AML-193 (cell line): ENCODE data around the gene VAMP8.
"Not testable (repeated sequence)": the region's sequence is repeated elsewhere in the genome, so short reads cannot be mapped to it uniquely, and the experiment has no call there.

Experiments used
- DNase-seq, 2 experiments: peaks; one replicate each; lab custom pipeline; 2025; lab: John Stamatoyannopoulos, UW

Gene VAMP8

GRCh38 chr2:85598594-85599340, 21.4 kb downstream of the VAMP8 start:
- DNase-seq: no peak

DNA sequence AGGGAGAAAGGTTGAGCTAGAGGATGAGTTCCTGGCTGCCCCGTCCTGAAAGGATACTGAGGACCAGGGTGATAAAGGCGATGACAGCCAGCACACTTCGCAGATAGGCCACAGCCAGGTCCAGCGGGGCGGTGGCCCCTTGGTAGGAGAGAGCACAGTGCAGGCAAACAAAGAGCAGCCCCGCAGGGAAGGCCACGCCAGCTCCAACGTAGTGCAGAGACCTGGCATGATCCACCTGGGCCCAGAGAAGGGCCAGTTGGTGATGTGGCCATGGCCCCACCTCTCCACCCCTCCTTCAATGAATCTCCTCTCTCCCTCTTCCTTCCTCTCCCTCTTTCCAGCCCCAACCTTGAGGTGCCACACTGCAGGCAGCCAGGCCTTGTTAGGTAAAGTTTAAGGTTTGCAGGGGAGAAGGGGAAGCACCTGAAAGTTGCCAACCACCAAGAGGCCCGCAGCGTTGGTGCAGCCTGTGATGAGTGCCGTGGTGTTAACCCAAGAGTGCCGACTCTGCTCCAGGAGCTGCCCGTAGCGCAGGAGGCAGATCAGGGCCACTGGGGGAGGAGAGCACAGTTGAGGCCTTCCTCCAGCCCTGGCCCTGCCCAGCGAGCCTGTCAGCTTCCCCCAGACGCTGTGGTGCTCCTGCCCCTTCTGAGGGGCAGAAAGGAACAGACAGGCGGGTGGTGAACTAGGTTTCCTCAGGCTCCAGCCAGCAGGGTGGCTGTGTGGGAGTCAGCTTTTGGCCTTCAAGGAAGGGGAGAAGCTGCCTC, 22.3 kb downstream of the VAMP8 start:
- DNase-seq: no peak

DNA sequence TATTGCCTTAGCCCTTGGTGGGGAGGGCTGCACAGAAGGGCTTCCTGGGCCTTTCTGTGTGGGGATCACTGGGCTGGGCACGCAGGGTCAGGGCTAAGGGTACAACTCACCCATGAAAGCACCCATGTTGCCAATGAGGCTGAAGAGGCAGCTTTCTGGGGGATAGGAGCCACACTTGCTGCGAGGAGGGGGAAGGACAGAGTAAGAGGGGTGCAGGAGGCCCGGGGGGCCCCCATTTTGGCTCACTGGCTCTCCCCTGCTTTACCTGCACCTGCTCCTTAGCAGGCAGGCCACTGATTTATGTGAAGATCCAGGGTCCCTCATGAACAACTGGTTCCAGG, 22.8 kb downstream of the VAMP8 start:
- no peak for DNase-seq

- no peak for DNase-seq
Measured at GRCh38 chr2:85600951-85601770, 23.8 kb downstream of the VAMP8 start.

GRCh38 chr2:85601771-85602475, 24.5 kb downstream of the VAMP8 start:
- no peak for DNase-seq

- DNase-seq: peak; percentile 79 to 85
Measured at GRCh38 chr2:85602476-85603234, 25.3 kb downstream of the VAMP8 start, which contains the start of gene TMEM150A. Gene TMEM150A (minus strand): TSS chr2:85602698. CDS start chr2:85601948, 750 bp downstream.

DNA sequence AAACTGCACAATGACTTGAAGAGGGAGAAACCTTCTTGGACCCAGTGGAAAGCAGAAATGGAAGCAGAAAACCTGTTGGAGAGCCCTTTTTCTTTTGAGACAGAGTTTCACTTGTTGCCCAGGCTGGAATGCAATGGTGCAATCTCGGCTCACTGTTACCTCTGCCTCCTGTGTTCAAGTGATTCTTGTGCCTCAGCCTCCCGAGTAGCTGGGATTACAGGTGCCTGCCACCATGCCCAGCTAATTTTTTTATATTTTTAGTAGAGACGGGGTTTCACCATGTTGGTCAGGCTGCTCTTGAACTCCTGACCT, 26.7 kb downstream of the VAMP8 start:
- DNase-seq: not testable (repeated sequence)

- no peak for DNase-seq
Measured at GRCh38 chr2:85604568-85605339, 27.4 kb downstream of the VAMP8 start.

DNA sequence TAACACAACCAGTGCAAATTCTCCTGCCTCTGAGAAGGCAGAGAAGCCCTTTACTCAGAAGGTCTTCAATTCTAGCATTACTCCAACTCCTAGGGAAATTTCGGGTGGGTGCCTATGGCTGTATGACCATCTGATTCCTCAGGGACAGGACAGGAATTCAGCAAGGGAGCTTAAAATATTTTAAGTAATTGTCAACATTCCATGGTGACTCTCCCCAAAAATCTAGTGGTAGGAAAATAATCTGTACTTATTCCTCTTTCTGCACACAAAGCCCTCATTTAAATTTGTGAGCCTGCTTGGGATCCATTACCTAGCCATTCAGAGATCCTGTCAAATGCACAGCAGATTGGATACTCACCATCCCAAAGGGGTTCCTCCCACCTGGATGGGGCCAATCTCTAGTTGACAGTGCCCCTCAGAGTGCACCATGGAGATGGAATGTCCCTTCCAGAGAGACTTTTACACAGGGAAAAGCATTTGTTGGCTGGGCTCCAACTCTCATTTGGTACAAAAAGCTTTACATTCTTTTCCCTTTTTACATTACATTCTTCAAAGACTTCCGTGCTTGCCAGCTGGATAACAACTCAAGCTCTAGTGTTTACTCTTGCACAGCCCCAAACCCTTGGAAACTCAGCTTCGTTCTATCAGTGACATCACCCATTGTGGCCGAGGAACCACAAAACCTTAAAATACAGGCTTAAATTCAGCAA, 28.2 kb downstream of the VAMP8 start:
- no peak for DNase-seq

DNA sequence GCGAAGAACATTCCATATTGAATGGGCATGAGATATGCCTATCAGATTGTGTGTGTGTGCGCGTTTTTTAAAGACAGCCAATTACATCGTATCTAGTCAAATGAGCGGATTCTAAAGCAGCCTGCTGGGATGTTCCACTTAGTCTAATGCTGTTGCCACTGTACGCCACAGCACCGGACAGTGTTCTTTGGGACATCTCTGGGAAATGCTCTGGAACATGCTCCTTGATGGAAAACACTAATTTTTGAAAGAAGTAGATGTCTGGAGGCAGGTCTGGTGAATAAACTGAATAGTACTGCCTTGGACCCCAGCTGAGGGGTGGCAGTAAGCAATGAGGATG, 28.7 kb downstream of the VAMP8 start:
- no peak for DNase-seq

DNA sequence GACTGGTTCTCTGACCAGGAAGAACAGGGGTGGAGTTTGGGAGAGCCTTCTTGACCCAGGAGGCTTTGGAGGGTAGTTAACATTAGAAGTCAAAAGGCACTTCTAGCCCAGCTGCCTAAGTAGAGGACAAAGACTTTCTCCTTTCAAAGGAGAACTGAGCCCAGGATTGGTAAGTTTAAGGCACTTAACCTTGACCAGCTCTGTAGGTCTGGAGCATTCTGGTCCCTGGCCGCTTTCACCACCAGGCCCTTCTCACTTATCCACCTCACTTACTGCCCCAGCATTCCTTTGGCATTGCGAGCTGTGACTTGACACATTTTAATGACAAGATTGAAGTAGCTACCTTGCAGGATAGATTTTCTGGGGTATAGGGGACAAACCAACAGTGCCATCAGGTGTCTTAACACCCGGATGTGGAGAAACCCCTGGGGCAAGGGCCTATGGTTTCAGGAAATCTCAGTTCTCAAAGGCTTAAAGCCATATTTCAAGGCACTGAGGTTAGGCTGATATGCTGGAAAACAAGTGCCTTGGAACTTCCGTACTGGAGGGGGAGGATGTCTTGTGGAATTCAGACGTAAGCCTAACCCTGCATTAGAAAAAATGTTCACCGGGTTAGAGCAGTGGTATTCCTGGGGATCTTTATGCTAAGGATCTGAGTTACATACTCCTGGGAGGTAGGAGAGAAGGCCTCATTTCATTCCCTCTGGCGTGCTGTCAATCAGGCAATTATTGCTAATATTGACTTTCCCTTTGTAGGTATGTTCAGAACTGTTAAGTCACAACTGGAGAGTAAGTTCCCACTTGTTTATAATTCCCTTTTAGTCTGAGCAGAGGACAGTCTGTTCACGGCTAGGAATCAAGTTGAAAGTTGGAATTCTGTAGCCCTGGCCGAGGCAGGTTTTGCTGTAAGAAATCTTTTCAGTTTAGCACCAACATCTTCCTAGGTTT, 30.2 kb downstream of the VAMP8 start:
- no peak for DNase-seq

DNA sequence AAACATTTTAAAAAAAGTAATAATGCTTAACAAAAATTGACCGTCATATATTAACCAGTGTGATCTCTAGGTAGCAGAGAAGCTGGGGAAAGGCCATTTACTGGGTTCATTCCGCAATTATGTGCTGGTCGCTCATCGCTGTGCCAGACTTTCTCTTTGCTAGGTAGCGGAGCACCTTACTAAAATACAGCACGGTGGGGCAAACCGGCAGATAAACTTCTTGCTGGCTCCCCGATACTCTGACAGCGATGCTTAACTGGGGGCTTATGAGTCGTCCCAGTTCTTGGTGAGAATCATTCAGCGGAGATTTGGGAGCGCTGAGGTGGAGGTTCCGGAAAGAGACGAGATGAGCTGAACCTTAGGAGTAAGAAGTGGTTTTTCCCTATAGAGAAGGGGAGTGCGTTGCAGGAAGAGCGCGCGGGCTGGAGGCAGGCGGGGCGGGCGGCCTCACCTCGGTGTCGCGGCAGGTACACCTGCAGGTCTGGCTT, 33.9 kb downstream of the VAMP8 start:
- DNase-seq: no peak

DNA sequence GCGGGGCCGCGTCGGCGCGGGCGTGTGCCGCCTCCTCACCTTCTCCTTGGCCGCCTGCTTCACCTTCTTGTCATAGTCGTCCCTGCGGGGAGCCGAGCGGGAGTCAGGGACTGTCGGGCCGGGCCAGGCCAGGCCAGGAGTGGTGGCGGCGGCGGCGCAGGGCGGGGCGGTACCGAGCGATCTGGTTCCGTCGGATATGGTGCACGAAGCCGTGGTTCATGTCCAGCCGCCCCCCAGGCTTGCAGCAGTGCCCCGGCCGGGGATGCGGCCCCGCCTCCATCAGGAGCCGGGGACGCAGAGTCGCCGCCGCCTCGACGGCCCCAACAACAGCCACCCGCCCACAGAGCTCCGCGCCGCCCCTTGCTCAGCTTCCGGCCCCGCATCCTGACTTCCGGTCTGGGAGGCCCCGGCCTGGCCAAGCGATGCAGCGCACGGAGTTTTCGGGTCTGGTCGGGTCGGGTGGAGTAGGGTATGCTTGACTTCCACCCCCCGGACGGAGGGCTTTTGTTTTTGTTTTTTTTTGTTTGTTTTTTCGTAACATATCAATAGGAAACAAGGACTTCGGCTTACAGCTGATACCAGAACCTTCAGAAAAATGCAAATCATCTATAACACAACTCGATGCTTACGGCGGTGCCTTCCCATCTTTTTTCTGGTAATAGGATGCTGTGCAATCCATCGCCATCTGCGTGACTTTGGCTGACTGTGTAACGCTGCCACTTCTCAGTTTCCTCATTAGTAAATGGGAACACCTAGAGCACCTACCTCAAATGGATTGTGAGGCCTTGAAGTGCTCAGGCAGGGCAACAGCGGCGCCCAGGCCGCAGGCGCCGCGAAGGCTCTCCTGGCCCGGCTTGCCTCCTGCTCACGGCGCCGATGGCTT, 34.6 kb downstream of the VAMP8 start, which contains the start of gene C2orf68:
Gene C2orf68 (minus strand): TSS at position 362 of the 883 bp plus-strand sequence. CDS start 82 bp downstream, at position 280.
- DNase-seq: peak; percentile 77 to 78

DNA sequence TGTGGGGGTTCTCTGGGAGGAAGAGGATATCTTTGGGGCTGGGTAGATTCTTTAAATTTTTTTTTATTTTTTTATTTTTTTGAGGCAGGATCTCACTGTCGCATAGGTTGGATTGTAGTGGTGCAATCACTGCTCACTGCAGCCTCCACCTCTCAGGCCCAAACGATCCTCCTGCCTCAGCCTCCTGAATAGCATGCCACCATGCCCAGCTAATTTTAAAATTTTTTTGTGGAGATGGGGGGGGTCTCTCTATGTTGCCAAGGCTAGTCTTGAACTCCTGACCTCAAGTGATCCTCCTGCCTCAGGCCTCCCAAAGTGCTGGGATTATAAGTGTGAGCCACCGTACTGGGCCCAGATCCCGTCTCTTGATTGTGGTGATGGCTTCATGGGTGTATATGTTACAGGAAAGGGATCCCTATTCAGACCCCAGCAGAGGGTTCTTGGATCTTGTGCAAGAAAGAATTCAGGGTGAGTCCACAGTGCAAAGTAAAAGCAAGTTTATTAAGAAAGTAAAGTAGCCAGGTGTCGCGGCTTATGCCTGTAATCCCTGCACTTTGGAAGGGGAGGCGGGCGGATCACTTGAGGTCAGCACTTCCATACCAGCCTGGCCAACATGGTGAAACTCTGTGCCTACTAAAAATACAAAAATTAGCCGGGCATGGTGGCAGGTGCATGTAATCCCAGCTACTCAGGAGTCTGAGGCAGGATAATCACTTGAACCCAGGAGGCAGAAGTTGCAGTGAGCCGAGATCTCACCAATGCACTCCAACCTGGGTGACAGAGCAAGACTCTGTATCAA, 36.5 kb downstream of the VAMP8 start:
- no peak for DNase-seq

- not testable (repeated sequence) for DNase-seq
Measured at GRCh38 chr2:85614757-85615156, 37.4 kb downstream of the VAMP8 start.

DNA sequence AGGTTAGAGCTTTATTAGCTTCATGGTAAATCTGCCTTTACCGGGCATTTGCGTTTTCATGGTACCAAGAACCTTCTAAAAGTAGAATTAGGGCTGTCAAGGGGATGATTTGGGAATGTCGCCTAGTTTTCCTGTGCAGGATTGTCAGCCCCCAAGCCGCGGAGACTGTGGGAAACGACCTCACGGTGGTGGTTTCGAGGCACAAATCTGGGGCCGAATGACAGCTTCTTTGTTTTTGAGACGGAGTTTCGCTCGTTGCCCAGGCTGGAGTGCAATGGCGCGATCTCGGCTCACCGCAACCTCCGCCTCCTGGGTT, 38.0 kb downstream of the VAMP8 start:
- DNase-seq: no peak

GRCh38 chr2:85617723-85618122, 40.3 kb downstream of the VAMP8 start:
- DNase-seq: not testable (repeated sequence)
